HG02642 (cell line): Measurements from ENCODE around the gene ZNF526.

Experiments used
- ATAC-seq: cut with Tn5 transposase; IDR thresholded peaks from one replicate; pipeline ENCODE4 v1.9.1; 2021; ENCODE audit warnings: mild to moderate bottlenecking; ENCODE audit not compliant: unreplicated experiment, poor library complexity

The ZNF526 gene

DNA sequence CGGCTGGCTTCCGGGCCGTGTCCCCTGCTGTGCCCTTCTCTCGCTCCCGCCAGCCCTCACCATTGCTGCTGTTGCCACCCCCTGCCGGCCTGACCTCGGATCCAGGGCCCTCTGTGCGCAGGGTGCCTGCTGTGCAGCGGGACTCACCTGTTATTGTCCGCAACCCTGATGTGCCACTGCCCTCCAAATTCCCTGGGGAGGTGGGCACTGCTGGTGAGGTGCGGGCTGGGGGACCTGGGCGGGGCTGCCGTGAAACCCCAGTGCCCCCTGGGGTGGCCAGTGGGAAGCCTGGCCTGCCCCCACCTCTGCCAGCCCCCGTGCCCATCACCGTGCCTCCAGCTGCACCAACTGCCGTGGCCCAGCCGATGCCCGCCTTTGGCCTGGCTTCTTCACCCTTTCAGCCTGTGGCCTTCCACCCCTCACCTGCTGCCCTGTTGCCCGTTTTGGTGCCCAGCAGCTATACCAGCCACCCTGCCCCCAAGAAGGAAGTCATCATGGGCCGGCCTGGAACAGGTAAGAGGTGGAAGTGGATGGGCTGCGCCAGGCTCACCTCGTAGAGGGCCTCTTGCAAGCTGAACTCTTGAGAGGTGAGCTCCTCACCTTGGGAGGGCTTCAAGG lies 54.1 kb downstream of the ZNF526 start:
- ATAC-seq: no peak

DNA sequence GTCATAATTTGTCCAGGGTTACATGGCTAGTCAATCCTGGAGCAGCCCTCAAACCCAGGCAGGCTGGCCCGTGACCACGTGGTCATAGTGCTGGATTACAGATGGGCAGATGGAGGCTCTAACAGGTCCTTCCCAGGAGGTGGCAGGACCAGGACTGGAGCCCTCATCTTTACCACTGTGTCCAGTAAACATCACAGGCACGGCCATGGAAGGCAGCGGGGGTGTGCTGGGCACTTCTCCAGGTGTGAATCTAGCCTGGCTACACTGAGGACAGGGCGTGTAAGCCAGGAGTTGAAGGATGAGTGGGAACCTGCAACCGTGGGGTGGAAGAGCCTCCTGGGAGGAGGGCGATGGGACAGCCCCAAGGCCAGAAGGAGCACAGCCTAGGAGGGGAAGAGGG lies 55.0 kb downstream of the ZNF526 start:
- no peak for ATAC-seq

DNA sequence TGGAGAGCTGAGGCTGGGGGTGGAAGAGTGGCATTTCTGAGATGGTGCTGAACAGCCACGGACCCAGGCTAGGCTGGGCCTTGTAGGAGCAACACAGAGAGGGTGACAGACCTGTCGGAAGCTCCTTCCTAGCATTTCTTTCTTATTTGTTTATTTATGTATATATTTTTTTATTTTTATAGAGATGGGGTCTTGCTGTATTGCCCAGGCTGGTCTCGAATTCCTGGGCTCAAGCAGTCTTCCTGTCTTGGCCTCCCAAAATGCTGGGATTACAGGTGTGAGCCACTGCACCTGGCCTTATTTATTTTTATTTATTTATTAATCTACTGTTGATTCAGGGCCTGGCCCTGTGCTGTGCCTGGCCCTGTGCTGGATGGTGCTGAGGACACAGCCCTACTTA lies 55.4 kb downstream of the ZNF526 start:
- no peak for ATAC-seq

DNA sequence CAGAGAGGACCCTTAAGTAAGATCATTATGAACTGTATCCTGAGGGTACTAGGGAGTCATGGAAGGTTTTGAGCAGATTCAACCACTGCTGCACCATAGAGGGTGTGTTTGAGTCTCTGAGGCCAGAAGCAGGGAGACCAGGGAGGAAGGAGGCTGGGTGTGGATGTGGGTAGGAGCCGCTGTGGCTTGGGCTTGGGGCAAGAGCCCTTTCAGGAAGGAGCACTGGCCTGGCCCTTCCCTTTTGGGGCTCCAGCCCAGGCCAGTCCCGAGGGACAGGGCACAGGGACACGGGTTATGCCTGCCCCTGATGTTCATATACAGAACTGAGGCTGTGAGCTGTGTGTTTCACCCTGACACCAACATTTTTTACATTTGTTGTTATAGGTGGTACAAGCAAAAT lies 56.2 kb downstream of the ZNF526 start:
- no peak for ATAC-seq

DNA sequence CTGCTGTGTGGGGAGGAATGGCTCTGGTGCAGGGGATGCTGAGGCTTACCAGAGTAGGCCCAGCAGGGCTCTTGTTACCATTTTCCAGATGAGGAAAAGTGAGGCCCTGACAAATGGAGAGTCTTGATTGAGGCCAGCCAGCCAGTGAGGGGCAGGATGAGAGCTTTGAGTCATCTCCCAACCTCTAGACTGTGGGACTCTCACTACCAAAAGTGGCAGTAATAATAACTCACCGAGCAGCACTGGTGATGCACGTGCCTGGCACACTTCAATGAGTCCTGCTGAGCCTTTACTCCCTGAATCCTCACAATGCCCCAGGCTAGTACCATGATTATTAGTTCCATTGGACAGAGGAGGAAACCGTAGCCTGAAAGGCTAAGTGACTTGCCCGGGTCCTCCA lies 56.7 kb downstream of the ZNF526 start:
- ATAC-seq: no peak
